NCI-H446 (cell line): ENCODE results near the gene FMO1.
"Not testable (repeated sequence)": the region's sequence is repeated elsewhere in the genome, so short reads cannot be mapped to it uniquely, and the experiment has no call there.

Experiments used
- DNase-seq, 2 experiments: peaks; one replicate each; lab custom pipeline; 2025; lab: John Stamatoyannopoulos, UW

FMO1 gene

GRCh38 chr1:171248302-171248701, at the start of gene FMO1:
Gene FMO1 (plus strand): TSS chr1:171248494. CDS start chr1:171258088, 9,594 bp downstream.
- DNase-seq: no peak

GRCh38 chr1:171204296-171204695, 44.0 kb upstream of the FMO1 start:
- no peak for DNase-seq

GRCh38 chr1:171206204-171206977, 41.9 kb upstream of the FMO1 start:
- no peak for DNase-seq

- no peak for DNase-seq
These were observed 41.3 kb upstream of the FMO1 start for GRCh38 chr1:171206978-171207355.

GRCh38 chr1:171207377-171207776, 40.9 kb upstream of the FMO1 start:
- no peak for DNase-seq

- no peak for DNase-seq
These were observed 37.9 kb upstream of the FMO1 start for GRCh38 chr1:171210355-171210754.

- DNase-seq: no peak
These were observed 35.5 kb upstream of the FMO1 start for GRCh38 chr1:171212607-171213351.

- DNase-seq: no peak
These were observed 34.5 kb upstream of the FMO1 start for GRCh38 chr1:171213559-171214454.

GRCh38 chr1:171217658-171218443, 30.4 kb upstream of the FMO1 start:
- DNase-seq: no peak

- no peak for DNase-seq
These were observed 29.6 kb upstream of the FMO1 start for GRCh38 chr1:171218661-171219060.

GRCh38 chr1:171219346-171220080, 28.8 kb upstream of the FMO1 start:
- DNase-seq: no peak

GRCh38 chr1:171220081-171220420, 28.2 kb upstream of the FMO1 start:
- DNase-seq: no peak

GRCh38 chr1:171220581-171221054, 27.7 kb upstream of the FMO1 start:
- DNase-seq: no peak

- no peak for DNase-seq
These were observed 26.4 kb upstream of the FMO1 start for GRCh38 chr1:171221665-171222591.

GRCh38 chr1:171222936-171223335, 25.4 kb upstream of the FMO1 start:
- no peak for DNase-seq

- not testable (repeated sequence) for DNase-seq
These were observed 24.0 kb upstream of the FMO1 start for GRCh38 chr1:171224257-171224656.

GRCh38 chr1:171226747-171227370, 21.4 kb upstream of the FMO1 start:
- DNase-seq: peak; percentile 30 to 63

GRCh38 chr1:171231326-171231725, 17.0 kb upstream of the FMO1 start:
- DNase-seq: no peak

- no peak for DNase-seq
These were observed 15.1 kb upstream of the FMO1 start for GRCh38 chr1:171233183-171233582.
